HEK293 (cell line): ENCODE results near the gene RGSL1.

Experiments used
- CTCF ChIA-PET: fragments of 350-600 bp; formaldehyde crosslinking; extraction: SDS; loops from one replicate; lab custom pipeline; 2021; ENCODE audit warnings: antibody characterized with exemption; lab: Yijun Ruan, JAX
- POLR2A ChIA-PET: fragments of 300-600 bp; formaldehyde crosslinking; extraction: SDS; loops from one replicate; lab custom pipeline; 2020; ENCODE audit warnings: antibody characterized with exemption, inconsistent platforms; lab: Yijun Ruan, JAX
- H3K27ac ChIP-seq: fragments of 200-500 bp; sonication (Bioruptor generic); 2 replicates; pipeline ENCODE4 v1.5.1; 2014; ENCODE audit warnings: low read depth, low read length, control low read depth, inconsistent platforms; ENCODE audit errors: extremely low read depth
- H3K36me3 ChIP-seq, 2 experiments: fragments of 200-500 bp in 1 of 2; sonication (Bioruptor generic) in 1 of 2; 1 replicate in 1 of 2; 2 replicates in 1 of 2; pipeline ENCODE4 v1.5.1; 2014 to 2017; ENCODE audit warnings: inconsistent platforms in 2 of 2, low read length in 2 of 2; ENCODE audit not compliant: control insufficient read depth in 2 of 2, insufficient read depth in 1 of 2
- H3K4me1 ChIP-seq: fragments of 200-500 bp; sonication (Bioruptor generic); 2 replicates; pipeline ENCODE4 v1.5.1; 2014; ENCODE audit warnings: mild to moderate bottlenecking, low read length, inconsistent platforms; ENCODE audit not compliant: control insufficient read depth, insufficient read depth
- H3K4me3 ChIP-seq: 2 replicates; pipeline ENCODE4 v1.5.1; 2011; ENCODE audit warnings: low read depth, mild to moderate bottlenecking, control low read depth, low read length, moderate library complexity
- H3K9me3 ChIP-seq: fragments of 200-500 bp; sonication (Bioruptor generic); 2 replicates; pipeline ENCODE4 v1.5.1; 2014; ENCODE audit warnings: low read depth, low read length, inconsistent platforms; ENCODE audit not compliant: control insufficient read depth, insufficient read depth
- PBX3 ChIP-seq: sonication (generic); formaldehyde crosslinking; IDR thresholded peaks from 2 replicates; pipeline ENCODE4 v1.8.1; 2022; ENCODE audit warnings: mild to moderate bottlenecking, moderate library complexity, missing genetic modification reagents
- PRDM2 ChIP-seq: fragments of 450-650 bp; formaldehyde crosslinking; IDR thresholded peaks from 2 replicates; pipeline ENCODE4 v1.5.1; 2016; ENCODE audit warnings: missing biosample characterization, missing genetic modification characterization, borderline replicate concordance
- REPIN1 ChIP-seq: fragments of 450-650 bp; formaldehyde crosslinking; IDR thresholded peaks from 2 replicates; pipeline ENCODE4 v1.5.1; 2017; ENCODE audit warnings: missing biosample characterization, missing genetic modification characterization, low read depth
- SETDB1 ChIP-seq: IDR thresholded peaks from one replicate; pipeline ENCODE4 v1.6.1; 2017; ENCODE audit warnings: mild to moderate bottlenecking, low read length, moderate library complexity, mixed read lengths; ENCODE audit not compliant: insufficient read length
- ZNF112 ChIP-seq: fragments of 450-650 bp; formaldehyde crosslinking; IDR thresholded peaks from 2 replicates; pipeline ENCODE4 v1.5.0; 2017; ENCODE audit warnings: missing biosample characterization, missing genetic modification characterization
- ZNF138 ChIP-seq: fragments of 450-650 bp; formaldehyde crosslinking; IDR thresholded peaks from 2 replicates; pipeline ENCODE4 v1.5.1; 2016; ENCODE audit warnings: missing biosample characterization, missing genetic modification characterization, borderline replicate concordance
- ZNF155 ChIP-seq: fragments of 450-650 bp; formaldehyde crosslinking; IDR thresholded peaks from 2 replicates; pipeline ENCODE4 v1.5.1; 2016; ENCODE audit warnings: missing biosample characterization, missing genetic modification characterization
- ZNF324 ChIP-seq: fragments of 450-650 bp; formaldehyde crosslinking; IDR thresholded peaks from 2 replicates; pipeline ENCODE4 v1.5.1; 2016; ENCODE audit warnings: missing biosample characterization, missing genetic modification characterization
- ZNF335 ChIP-seq: fragments of 450-650 bp; formaldehyde crosslinking; conservative IDR thresholded peaks from 2 replicates; pipeline ENCODE4 v1.5.1; 2016; ENCODE audit warnings: missing biosample characterization, missing genetic modification characterization
- ZNF521 ChIP-seq: fragments of 450-650 bp; formaldehyde crosslinking; IDR thresholded peaks from 2 replicates; pipeline ENCODE4 v1.5.1; 2017; ENCODE audit warnings: missing biosample characterization, mild to moderate bottlenecking, missing genetic modification characterization
- ZNF544 ChIP-seq: fragments of 450-650 bp; formaldehyde crosslinking; IDR thresholded peaks from 2 replicates; pipeline ENCODE4 v1.5.0; 2017; ENCODE audit warnings: missing biosample characterization, missing genetic modification characterization
- ZNF701 ChIP-seq: fragments of 450-650 bp; formaldehyde crosslinking; IDR thresholded peaks from 2 replicates; pipeline ENCODE4 v1.5.1; 2016; ENCODE audit warnings: missing biosample characterization, missing genetic modification characterization
- ZNF843 ChIP-seq: fragments of 450-650 bp; formaldehyde crosslinking; IDR thresholded peaks from 2 replicates; pipeline ENCODE4 v1.5.1; 2016; ENCODE audit warnings: missing biosample characterization, missing genetic modification characterization
- TF ChIP-seq, protein P1 (sequence below): fragments of 450-650 bp; formaldehyde crosslinking; conservative IDR thresholded peaks from 2 replicates; pipeline ENCODE4 v1.5.1; 2016; ENCODE audit warnings: low read depth, missing biosample characterization, missing genetic modification characterization

RGSL1 gene

GRCh38 chr1:182453631-182454030, 3.7 kb downstream of the RGSL1 start (continued):
- TF ChIP-seq SETDB1, result no peak
- no peak for TF ChIP-seq ZNF701 (tag by site-specific recombination)
- no peak for TF ChIP-seq ZNF138 (tag by site-specific recombination)
- no peak for TF ChIP-seq ZNF324 (tag by site-specific recombination)
- TF ChIP-seq, protein P1, sequence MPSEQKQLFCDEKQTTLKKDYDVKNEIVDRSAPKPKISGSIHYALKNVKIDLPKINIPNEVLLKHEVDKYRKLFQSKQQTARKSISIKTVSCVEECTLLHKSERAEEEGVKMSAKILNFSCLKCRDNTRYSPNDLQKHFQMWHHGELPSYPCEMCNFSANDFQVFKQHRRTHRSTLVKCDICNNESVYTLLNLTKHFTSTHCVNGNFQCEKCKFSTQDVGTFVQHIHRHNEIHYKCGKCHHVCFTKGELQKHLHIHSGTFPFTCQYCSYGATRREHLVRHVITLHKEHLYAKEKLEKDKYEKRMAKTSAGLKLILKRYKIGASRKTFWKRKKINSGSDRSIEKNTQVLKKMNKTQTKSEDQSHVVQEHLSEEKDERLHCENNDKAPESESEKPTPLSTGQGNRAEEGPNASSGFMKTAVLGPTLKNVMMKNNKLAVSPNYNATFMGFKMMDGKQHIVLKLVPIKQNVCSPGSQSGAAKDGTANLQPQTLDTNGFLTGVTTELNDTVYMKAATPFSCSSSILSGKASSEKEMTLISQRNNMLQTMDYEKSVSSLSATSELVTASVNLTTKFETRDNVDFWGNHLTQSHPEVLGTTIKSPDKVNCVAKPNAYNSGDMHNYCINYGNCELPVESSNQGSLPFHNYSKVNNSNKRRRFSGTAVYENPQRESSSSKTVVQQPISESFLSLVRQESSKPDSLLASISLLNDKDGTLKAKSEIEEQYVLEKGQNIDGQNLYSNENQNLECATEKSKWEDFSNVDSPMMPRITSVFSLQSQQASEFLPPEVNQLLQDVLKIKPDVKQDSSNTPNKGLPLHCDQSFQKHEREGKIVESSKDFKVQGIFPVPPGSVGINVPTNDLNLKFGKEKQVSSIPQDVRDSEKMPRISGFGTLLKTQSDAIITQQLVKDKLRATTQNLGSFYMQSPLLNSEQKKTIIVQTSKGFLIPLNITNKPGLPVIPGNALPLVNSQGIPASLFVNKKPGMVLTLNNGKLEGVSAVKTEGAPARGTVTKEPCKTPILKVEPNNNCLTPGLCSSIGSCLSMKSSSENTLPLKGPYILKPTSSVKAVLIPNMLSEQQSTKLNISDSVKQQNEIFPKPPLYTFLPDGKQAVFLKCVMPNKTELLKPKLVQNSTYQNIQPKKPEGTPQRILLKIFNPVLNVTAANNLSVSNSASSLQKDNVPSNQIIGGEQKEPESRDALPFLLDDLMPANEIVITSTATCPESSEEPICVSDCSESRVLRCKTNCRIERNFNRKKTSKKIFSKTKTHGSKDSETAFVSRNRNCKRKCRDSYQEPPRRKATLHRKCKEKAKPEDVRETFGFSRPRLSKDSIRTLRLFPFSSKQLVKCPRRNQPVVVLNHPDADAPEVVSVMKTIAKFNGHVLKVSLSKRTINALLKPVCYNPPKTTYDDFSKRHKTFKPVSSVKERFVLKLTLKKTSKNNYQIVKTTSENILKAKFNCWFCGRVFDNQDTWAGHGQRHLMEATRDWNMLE (tag by site-specific recombination), result no peak
- no peak for TF ChIP-seq ZNF544 (tag by site-specific recombination)
- TF ChIP-seq PRDM2, result no peak
- TF ChIP-seq, all 188 proteins: peak for 0

GRCh38 chr1:182457844-182458243, 7.9 kb downstream of the RGSL1 start:
- no peak overlapping the region for H3K4me3 ChIP-seq
- H3K36me3 ChIP-seq, result no peaks in the 10 kb centered on the region
- CTCF ChIA-PET, result interaction anchor here (0.6 to 1.1 kb wide), 5 partner anchors 23 to 1077 kb away, joined by 3 to 4 read pairs (median 4); no protein-coding TSS in a partner anchor
- no peaks in the 10 kb centered on the region for H3K9me3 ChIP-seq
- no peak for TF ChIP-seq ZNF521 (tag by site-specific recombination)
- no peak for TF ChIP-seq PBX3 (CRISPR knock-in tag)
- TF ChIP-seq ZNF155, result no peak
- no peak overlapping the region for H3K27ac ChIP-seq
- POLR2A ChIA-PET, result no interaction called here
- no peaks in the 10 kb centered on the region for H3K4me1 ChIP-seq

DNA sequence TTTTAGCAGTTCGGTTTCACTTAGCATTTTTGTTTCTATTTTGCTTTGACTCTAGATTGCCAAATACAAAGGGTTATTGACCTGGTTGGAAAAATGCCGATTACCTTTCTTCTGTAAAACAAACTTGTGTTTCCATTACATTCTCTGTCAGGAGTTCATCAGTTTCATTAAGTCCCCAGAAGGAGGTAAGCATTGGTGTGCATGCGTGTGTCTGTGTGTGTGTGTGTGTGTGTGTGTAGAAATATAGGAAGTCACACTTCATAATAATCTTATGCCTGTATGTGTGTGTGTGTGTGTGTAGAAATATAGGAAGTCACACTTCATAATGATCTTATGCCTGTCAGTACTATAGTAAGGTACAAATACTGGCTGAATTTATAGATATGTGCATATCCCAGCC, 10.0 kb downstream of the RGSL1 start:
- no peaks in the 10 kb centered on the region for H3K36me3 ChIP-seq
- ChIA-PET CTCF (interaction anchor here (0.6 to 0.9 kb wide), 5 partner anchors 15 to 674 kb away, joined by 3 to 4 read pairs (median 4); no protein-coding TSS in a partner anchor), POLR2A (no interaction called here)

More for the DNA sequence above, 10.0 kb downstream of the RGSL1 start:
- no peak overlapping the region for H3K27ac ChIP-seq
- no peak overlapping the region for H3K4me3 ChIP-seq
- TF ChIP-seq REPIN1 (no peak), ZNF112 (tag by site-specific recombination) (no peak), ZNF843 (tag by site-specific recombination) (no peak), ZNF335 (tag by site-specific recombination) (no peak)
- H3K4me1 ChIP-seq, result no peaks in the 10 kb centered on the region
- H3K9me3 ChIP-seq, result no peaks in the 10 kb centered on the region
